Cerebellar cortex (tissue), 1 donor: ENCODE data around the gene PRKCH.
"Not testable (repeated sequence)": the region's sequence is repeated elsewhere in the genome, so short reads cannot be mapped to it uniquely, and the experiment has no call there.

Source experiments
- DNase-seq: peaks from one replicate; pipeline ENCODE4 v3.0.0-alpha.2; 2015; ENCODE audit warnings: low spot score

Gene PRKCH

GRCh38 chr14:61460063-61460462 lies 138.7 kb downstream of the PRKCH start:
- DNase-seq = no peak

DNA sequence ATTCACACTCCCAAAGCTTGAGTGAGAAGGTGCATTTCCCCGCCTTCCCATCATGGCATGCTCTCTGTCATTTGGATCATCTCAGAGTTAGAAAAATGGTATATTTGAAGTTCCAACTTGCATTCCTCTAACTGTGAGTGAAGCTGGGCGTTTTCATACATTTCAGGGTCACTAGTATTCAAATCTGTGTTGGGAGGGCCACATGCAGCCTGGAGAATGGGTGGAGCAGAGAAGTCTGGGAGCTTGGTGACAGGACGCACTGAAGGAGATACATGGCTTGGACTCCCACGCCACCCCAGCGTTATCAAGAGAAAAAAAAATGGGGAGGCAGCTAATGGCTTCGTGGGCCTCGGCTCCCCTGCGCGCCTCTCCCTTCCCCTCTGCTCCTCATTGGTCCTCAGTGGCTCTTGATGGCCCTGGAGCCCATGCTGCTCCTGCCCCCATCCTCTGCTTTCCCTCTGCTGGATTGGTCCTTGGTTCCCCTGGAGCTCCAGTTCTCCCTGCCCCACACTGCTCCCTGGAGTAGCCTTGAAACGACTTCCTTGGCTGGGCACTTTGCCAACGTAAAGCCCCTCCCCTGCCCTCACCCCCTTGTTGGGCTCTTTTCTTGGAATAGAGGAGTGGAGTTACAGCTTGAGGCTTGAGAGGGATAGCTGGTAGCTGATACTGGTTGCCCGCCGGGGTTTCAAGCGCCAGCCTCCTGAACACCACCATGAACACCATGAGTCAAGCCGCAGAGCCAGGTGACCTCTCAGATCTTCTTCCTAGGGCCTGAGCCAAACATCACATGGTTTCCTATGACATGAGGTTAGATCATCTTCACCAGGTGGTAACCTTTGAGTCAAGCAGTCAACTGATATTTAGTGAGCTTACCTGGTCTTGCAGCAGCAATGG lies 139.6 kb downstream of the PRKCH start:
- DNase-seq = no peak

DNA sequence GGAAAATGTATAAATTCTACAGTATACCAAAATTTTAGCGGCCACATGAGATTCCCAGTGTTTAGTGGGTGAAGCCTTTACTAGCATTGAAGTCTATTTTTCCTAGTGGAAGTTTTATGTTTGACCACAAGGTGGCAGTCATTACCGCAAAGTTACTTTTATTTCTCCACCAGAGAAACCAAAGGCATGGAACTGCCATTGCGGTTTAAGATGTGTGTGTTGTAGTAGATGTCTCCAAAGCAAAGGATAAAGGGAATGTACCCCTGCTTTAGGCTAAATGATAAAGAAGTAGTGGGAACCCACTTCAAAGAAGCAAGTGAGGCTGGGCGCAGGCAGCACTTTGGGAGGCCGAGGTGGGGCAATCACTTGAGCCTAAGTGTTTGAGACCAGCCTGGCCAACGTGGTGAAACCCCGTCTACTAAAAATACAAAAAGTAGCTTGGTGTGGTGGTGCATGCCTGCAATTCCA lies 140.5 kb downstream of the PRKCH start:
- DNase-seq = peak; percentile 89

DNA sequence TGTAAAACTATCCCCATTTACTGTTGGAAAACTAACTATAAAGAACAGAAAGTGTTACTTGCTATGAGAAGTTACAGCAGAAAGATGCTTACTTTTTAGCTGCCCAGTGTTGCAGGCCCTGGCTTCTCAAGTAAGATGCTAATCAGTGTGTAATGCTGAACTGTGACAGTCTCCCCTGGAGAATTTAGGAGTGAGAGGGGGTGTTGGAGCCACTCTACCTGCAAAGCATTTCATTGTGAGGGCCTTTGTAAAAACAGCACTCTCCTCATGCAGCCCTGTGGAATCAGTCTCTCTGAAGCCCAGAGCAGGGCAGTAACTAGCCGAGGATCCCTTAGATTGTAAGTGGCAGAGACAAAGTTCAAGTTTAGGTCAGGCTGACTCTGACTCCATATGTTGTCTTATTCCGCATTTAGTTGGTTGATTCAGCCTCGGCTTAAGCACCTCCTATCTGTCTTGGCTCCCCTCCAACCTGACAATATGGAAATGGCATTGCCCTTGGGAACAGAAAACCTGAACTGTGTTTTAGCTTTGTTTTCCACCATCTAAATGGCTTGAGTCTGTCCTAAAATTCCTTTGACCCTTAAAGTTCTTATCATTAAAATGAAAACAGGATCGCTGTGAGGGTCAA lies 141.3 kb downstream of the PRKCH start:
- DNase-seq = no peak

GRCh38 chr14:61463664-61464285 lies 142.4 kb downstream of the PRKCH start:
- no peak for DNase-seq

DNA sequence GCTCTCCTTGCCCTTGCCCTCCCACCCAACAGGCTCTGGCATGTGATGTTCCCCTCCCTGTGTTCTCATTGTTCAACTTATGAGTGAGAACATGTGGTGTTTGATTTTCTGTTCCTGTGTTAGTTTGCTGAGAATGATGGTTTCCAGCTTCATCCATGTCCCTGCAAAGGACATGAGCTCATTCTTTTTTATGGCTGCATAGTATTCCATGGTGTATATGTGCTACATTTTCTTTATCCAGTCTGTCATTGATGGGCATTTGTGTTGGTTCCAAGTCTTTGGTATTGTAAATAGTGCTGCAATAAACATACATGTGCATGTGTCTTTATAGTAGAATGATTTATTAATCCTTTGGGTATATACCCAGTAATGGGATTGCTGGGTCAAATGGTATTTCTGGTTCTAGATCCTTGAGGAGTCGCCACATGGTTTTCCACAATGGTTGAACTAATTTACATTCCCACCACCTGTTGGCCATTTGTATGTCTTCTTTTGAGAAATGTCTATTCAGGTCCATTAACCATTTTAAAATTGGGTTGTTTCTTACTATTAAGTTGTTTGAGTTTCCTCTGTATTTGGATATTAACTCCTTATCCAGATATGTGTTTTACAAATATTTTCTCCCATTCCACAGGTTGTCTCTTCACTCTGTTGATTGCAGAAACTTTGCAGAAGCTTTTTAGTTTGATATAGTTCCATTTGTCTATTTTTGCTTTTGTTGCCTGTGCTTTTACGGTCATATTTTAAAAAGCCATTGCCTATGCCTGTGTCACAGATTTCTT lies 143.4 kb downstream of the PRKCH start:
- not testable (repeated sequence) for DNase-seq

- DNase-seq = no peak
These were observed 145.0 kb downstream of the PRKCH start for GRCh38 chr14:61466249-61466904.

- DNase-seq = no peak
These were observed 145.5 kb downstream of the PRKCH start for GRCh38 chr14:61466905-61467280.

- DNase-seq = no peak
These were observed 145.9 kb downstream of the PRKCH start for GRCh38 chr14:61467296-61467695.

- peak; percentile 84 for DNase-seq
These were observed 146.9 kb downstream of the PRKCH start for GRCh38 chr14:61468063-61468825.

DNA sequence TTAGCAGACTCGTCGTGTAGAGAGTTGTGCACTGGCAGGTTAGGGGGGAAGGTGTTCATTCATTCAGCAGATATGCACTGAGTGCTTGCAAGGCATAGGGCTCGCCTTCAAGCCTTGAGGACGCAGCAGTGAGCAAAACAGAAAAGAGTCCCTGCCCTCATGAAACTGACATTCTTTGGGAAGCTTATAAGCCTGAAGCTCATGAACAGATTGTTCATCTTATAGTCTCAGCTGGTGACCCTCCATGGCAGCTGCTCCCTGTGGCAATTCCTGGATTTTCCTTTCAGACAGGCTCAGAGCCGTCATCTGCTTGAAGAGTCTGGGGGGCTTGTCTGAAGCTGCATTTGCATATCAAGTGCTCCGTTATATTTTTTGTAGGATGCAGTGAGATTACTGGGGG lies 148.4 kb downstream of the PRKCH start:
- peak; percentile 44 for DNase-seq

GRCh38 chr14:61470261-61470960 lies 149.0 kb downstream of the PRKCH start:
- DNase-seq = peak; percentile 57

- DNase-seq = peak; percentile 16
These were observed 149.5 kb downstream of the PRKCH start for GRCh38 chr14:61470961-61471293.

GRCh38 chr14:61471297-61472005 lies 150.1 kb downstream of the PRKCH start:
- DNase-seq = peak; percentile 14

DNA sequence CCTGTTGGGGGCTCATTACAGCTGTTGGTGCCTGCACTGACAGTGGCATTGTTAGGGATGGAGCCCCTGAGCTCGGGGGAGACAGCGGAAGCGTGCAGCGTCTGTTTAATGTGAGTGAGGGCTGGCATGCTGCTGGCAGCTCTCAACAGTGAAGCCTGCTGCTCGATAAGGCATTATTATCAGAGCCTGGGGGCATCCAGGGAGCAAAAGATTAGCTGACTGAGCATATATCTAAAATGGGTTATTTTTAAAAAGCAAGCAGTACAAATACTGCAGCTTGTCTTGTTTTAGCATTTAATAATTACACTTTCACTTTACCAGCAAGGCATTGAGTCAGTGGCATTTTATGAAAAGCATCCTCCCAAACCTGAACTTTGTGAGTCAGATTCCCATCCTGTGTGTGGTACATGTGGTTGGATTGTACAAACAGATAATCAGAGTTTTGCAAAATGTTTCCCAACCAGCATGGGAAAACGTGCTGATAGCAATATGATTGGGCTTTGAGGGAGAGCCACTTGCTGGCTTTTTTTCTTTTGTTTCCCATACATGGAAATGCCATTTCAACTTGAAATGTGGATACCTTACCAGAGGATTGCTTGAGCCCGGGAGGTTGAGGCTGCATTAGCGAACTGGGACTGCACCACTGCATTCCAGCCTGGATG lies 150.8 kb downstream of the PRKCH start:
- peak; percentile 35 for DNase-seq

- DNase-seq = no peak
These were observed 151.5 kb downstream of the PRKCH start for GRCh38 chr14:61472801-61473376.

DNA sequence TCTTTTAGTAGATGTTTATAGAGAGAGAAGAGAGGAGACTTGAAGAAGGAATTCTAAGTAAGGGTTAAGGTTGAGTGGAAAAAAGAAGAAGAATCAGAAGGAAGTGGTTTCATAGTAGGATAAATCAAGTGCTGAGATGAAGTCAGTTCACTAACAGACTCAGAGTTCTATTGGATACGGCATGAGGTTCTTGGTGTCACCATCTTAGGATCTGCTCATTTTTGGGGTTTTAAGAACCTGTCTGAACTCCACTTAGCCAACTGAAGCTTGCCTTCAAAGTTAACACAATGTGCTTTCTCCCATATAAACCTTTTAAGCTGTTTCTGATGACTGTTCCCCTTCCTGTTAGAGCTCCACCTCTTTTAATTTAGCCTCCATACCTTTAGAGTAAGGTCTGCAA lies 152.6 kb downstream of the PRKCH start:
- DNase-seq = no peak

DNA sequence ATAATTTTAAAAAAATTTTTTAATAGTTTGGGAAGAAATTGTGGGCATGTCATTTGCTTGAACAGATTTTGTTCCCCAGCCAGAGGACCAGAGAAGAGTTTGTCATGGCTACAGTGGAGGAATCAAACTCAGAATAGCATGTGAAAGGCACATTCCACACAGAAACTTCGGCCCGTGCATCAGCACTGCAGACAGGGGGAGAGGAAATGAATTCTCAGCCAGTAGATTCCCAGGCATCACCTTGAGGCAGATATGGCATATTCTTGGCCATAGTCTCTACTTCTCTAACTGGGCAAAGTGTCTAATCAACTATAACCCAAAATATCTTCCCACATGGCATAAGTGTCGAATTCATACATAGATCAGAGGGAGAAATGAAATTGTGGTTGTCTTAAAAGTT lies 153.3 kb downstream of the PRKCH start:
- no peak for DNase-seq

DNA sequence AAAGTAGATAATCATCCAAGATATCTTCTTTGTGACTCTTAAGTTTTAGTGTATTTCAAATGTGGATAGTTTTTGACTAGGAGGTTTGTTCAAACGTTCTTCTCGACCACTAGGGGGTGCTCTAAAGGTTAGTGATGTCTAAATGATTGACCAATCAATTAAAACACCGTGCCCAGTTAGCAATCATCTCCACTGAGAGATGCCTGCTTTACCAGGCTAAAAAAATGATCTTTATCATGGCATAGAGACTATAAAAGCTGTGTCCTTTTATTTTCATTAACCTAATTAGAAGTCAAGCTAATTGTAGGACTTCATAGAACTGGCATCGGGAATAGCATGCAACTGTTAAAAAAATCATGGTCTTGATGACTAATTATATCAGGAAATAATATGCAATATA lies 153.9 kb downstream of the PRKCH start:
- peak; percentile 71 for DNase-seq
